ENCODE measurements around the gene IGSF23.
"Not testable (repeated sequence)": the region's sequence is repeated elsewhere in the genome, so short reads cannot be mapped to it uniquely, and the experiment has no call there.

IGSF23 gene

GRCh38 chr19:44587963-44588770 is 25.2 kb upstream of the IGSF23 start:
- DNase-seq (ENCODE audit: low read depth in 2 of 2, low spot score in 1 of 2) = no peak

GRCh38 chr19:44588771-44589112 is 24.6 kb upstream of the IGSF23 start:
- DNase-seq (ENCODE audit: low read depth in 2 of 2, low spot score in 1 of 2) = no peak

GRCh38 chr19:44590245-44591059 is 22.9 kb upstream of the IGSF23 start:
- DNase-seq (ENCODE audit: low read depth in 2 of 2, low spot score in 1 of 2) = no peak

- DNase-seq (ENCODE audit: low read depth in 2 of 2, low spot score in 1 of 2) = not testable (repeated sequence)
These were observed 21.9 kb upstream of the IGSF23 start for GRCh38 chr19:44591340-44591993.

- no peak for DNase-seq (ENCODE audit: low read depth in 2 of 2, low spot score in 1 of 2)
These were observed 20.9 kb upstream of the IGSF23 start for GRCh38 chr19:44592451-44592890.

GRCh38 chr19:44593294-44593693 is 20.1 kb upstream of the IGSF23 start:
- no peak for DNase-seq (ENCODE audit: low read depth in 2 of 2, low spot score in 1 of 2)

GRCh38 chr19:44593866-44594266 is 19.5 kb upstream of the IGSF23 start:
- not testable (repeated sequence) for DNase-seq (ENCODE audit: low read depth in 2 of 2, low spot score in 1 of 2)

- no peak for DNase-seq (ENCODE audit: low read depth in 2 of 2, low spot score in 1 of 2)
These were observed 16.8 kb upstream of the IGSF23 start for GRCh38 chr19:44596428-44597130.

GRCh38 chr19:44597131-44597491 is 16.3 kb upstream of the IGSF23 start:
- DNase-seq (ENCODE audit: low read depth in 2 of 2, low spot score in 1 of 2) = no peak

- DNase-seq (ENCODE audit: low read depth in 2 of 2, low spot score in 1 of 2) = no peak
These were observed 15.0 kb upstream of the IGSF23 start for GRCh38 chr19:44598355-44598754.

GRCh38 chr19:44598880-44599279 is 14.5 kb upstream of the IGSF23 start:
- no peak for DNase-seq (ENCODE audit: low read depth in 2 of 2, low spot score in 1 of 2)

GRCh38 chr19:44600466-44600865 is 12.9 kb upstream of the IGSF23 start:
- no peak for DNase-seq (ENCODE audit: low read depth in 2 of 2, low spot score in 1 of 2)

- DNase-seq (ENCODE audit: low read depth in 2 of 2, low spot score in 1 of 2) = no peak
These were observed 11.3 kb upstream of the IGSF23 start for GRCh38 chr19:44602081-44602480.

- no peak for DNase-seq (ENCODE audit: low read depth in 2 of 2, low spot score in 1 of 2)
These were observed 10.0 kb upstream of the IGSF23 start for GRCh38 chr19:44603201-44603945.

- DNase-seq (ENCODE audit: low read depth in 2 of 2, low spot score in 1 of 2) = no peak
These were observed 9.1 kb upstream of the IGSF23 start for GRCh38 chr19:44604241-44604640.

GRCh38 chr19:44605547-44605946 is 7.8 kb upstream of the IGSF23 start:
- DNase-seq (ENCODE audit: low read depth in 2 of 2, low spot score in 1 of 2) = no peak

- no peak for DNase-seq (ENCODE audit: low read depth in 2 of 2, low spot score in 1 of 2)
These were observed 6.3 kb upstream of the IGSF23 start for GRCh38 chr19:44607049-44607448.

- no peak for DNase-seq (ENCODE audit: low read depth in 2 of 2, low spot score in 1 of 2)
These were observed 5.4 kb upstream of the IGSF23 start for GRCh38 chr19:44607917-44608316.

- no peak for DNase-seq (ENCODE audit: low read depth in 2 of 2, low spot score in 1 of 2)
These were observed 5.0 kb upstream of the IGSF23 start for GRCh38 chr19:44608391-44608821.

GRCh38 chr19:44609219-44609618 is 4.1 kb upstream of the IGSF23 start:
- DNase-seq (ENCODE audit: low read depth in 2 of 2, low spot score in 1 of 2) = no peak

- not testable (repeated sequence) for DNase-seq (ENCODE audit: low read depth in 2 of 2, low spot score in 1 of 2)
These were observed 2.9 kb upstream of the IGSF23 start for GRCh38 chr19:44610497-44610896.

Data from stimulated activated CD8-positive, alpha-beta memory T cell treated with anti-CD3 and anti-CD28 coated beads, Interleukin-4, amount 100 ng/mL, for 4 hours (primary cell).